Camera-type eye (tissue), 1 donor: ENCODE data around the gene KLHL5. TPM values are rescaled to one million over a fixed set of nuclear protein-coding genes. Genes with fewer than 3 reads are reported as not detected.

Source experiments
- total RNA-seq: library from RNA; depleted of rRNA; stranded (reverse); fragments of >200 nt; gene quantifications from one replicate; pipeline ENCODE4 v1.2.3, GENCODE V29; 2014

The KLHL5 gene
- total RNA-seq, result 41.7 TPM

GRCh38 chr4:39062094-39062769 lies at the start of gene KLHL5:
Gene KLHL5, plus strand, starts transcription at chr4:39062232. Its CDS starts 421 bp downstream, at chr4:39062653.

GRCh38 chr4:39032218-39033085 lies 29.6 kb upstream of the KLHL5 start, which contains the start of gene TMEM156:
Gene TMEM156, minus strand, starts transcription at chr4:39032409. Its CDS starts 96 bp downstream, at chr4:39032313.

Other genes with a start within 250 kb of the KLHL5 start
- 2.0 TPM for gene TLR6, start 205.4 kb upstream of the KLHL5 start, total RNA-seq
- 126 TPM for gene FAM114A1, start 194.4 kb upstream of the KLHL5 start, total RNA-seq
- 1.6 TPM for gene TMEM156, start 29.8 kb upstream of the KLHL5 start, total RNA-seq
- 103 TPM for gene WDR19, start 120.3 kb downstream of the KLHL5 start, total RNA-seq